ENCODE results near the gene ACBD5. TPM values are rescaled to one million over a fixed set of nuclear protein-coding genes. Genes with fewer than 3 reads are reported as not detected.
"Not testable (repeated sequence)": the region's sequence is repeated elsewhere in the genome, so short reads cannot be mapped to it uniquely, and the experiment has no call there.

Gene ACBD5
- total RNA-seq, 1 experiment from 2014 or later = 16.8 TPM

DNA sequence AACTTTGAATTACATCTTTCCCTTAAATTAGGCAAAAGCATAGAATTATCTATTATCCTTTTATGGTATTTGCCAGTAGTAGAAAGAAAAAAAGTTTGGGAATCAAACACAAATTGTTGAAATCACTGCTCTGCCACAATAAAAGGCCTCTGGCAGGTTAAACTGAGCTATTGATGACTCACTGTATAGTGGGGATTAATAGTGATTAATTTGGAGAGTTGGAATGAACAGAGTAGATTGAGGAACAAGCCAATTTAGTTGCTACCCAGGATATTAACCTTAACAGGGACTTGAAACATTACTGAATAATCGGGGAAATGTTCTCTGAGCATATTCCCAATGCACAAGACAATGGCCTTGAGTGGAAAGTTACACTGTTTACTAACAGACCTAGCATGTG lies 52.3 kb downstream of the ACBD5 start:
- H3K36me3 ChIP-seq (ENCODE audit: insufficient read depth, low read length, poor library complexity, severe bottlenecking) = peaks cover 30% of the 10 kb centered on the region
- TF ChIP-seq, protein P1, sequence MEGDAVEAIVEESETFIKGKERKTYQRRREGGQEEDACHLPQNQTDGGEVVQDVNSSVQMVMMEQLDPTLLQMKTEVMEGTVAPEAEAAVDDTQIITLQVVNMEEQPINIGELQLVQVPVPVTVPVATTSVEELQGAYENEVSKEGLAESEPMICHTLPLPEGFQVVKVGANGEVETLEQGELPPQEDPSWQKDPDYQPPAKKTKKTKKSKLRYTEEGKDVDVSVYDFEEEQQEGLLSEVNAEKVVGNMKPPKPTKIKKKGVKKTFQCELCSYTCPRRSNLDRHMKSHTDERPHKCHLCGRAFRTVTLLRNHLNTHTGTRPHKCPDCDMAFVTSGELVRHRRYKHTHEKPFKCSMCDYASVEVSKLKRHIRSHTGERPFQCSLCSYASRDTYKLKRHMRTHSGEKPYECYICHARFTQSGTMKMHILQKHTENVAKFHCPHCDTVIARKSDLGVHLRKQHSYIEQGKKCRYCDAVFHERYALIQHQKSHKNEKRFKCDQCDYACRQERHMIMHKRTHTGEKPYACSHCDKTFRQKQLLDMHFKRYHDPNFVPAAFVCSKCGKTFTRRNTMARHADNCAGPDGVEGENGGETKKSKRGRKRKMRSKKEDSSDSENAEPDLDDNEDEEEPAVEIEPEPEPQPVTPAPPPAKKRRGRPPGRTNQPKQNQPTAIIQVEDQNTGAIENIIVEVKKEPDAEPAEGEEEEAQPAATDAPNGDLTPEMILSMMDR (conservative IDR thresholded peaks at IDR 0.05; ENCODE audit: low read depth, low read length) = no peak
- TF ChIP-seq EZH2 (IDR thresholded peaks at IDR 0.05; ENCODE audit: borderline replicate concordance, low read depth, low read length, poor library complexity, severe bottlenecking) = no peak
- H3K4me3 ChIP-seq (ENCODE audit: low read depth, low read length, poor library complexity, severe bottlenecking) = no peak overlapping the region
- POLR2A ChIA-PET (ENCODE audit: low non-redundant PET) = interaction anchor here (0.7 kb wide), 1 partner anchor 170 kb away, joined by 5 read pairs; no protein-coding TSS in a partner anchor
- H3K4me1 ChIP-seq (ENCODE audit: insufficient read depth, low read length, poor library complexity, severe bottlenecking) = no peaks in the 10 kb centered on the region
- H3K27ac ChIP-seq (ENCODE audit: low read depth, low read length, poor library complexity, severe bottlenecking) = no peak overlapping the region
- intact Hi-C loops (cut with micrococcal nuclease; ENCODE audit: unreplicated experiment) = no loop called here
- no peaks in the 10 kb centered on the region for H3K9me3 ChIP-seq (ENCODE audit: low read depth, low read length, poor library complexity, severe bottlenecking)
- BruUV-seq (replicated peaks) = no TSS peak
- H3K27me3 ChIP-seq (replicated peaks; ENCODE audit: insufficient read depth, low read depth, low read length, poor library complexity) = no peaks in the 10 kb centered on the region
- no peak for DNase-seq (ENCODE audit: low spot score)
- CTCF ChIA-PET = no interaction called here

DNA sequence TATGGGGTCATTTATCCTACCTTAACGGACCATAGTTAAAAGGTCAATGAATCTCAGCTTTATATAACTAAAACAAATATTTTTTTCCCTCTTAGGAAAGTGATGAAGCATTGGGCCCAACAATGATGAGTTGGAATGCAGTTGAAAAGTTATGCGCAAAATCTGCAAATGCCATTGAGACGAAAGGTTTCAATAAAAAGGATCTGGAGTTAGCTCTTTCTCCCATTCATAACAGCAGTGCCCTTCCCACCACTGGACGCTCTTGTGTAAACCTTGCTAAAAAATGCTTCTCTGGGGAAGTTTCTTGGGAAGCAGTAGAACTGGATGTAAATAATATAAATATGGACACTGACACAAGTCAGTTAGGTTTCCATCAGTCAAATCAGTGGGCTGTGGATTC lies 70.7 kb downstream of the ACBD5 start:
- no peaks in the 10 kb centered on the region for H3K27me3 ChIP-seq (replicated peaks; ENCODE audit: insufficient read depth, low read depth, low read length, poor library complexity)
- BruUV-seq (replicated peaks) = no TSS peak
- H3K4me3 ChIP-seq (ENCODE audit: low read depth, low read length, poor library complexity, severe bottlenecking) = no peak overlapping the region
- ChIA-PET CTCF (no interaction called here), POLR2A (ENCODE audit: low non-redundant PET) (no interaction called here)
- no peaks in the 10 kb centered on the region for H3K9me3 ChIP-seq (ENCODE audit: low read depth, low read length, poor library complexity, severe bottlenecking)
- intact Hi-C loops (cut with micrococcal nuclease; ENCODE audit: unreplicated experiment) = no loop called here
- no peak overlapping the region for H3K27ac ChIP-seq (ENCODE audit: low read depth, low read length, poor library complexity, severe bottlenecking)
- H3K36me3 ChIP-seq (ENCODE audit: insufficient read depth, low read length, poor library complexity, severe bottlenecking) = peaks cover 77% of the 10 kb centered on the region
- no peaks in the 10 kb centered on the region for H3K4me1 ChIP-seq (ENCODE audit: insufficient read depth, low read length, poor library complexity, severe bottlenecking)
- no peak for DNase-seq (ENCODE audit: low spot score)
- no peak for TF ChIP-seq EZH2 (IDR thresholded peaks at IDR 0.05; ENCODE audit: borderline replicate concordance, low read depth, low read length, poor library complexity, severe bottlenecking)

DNA sequence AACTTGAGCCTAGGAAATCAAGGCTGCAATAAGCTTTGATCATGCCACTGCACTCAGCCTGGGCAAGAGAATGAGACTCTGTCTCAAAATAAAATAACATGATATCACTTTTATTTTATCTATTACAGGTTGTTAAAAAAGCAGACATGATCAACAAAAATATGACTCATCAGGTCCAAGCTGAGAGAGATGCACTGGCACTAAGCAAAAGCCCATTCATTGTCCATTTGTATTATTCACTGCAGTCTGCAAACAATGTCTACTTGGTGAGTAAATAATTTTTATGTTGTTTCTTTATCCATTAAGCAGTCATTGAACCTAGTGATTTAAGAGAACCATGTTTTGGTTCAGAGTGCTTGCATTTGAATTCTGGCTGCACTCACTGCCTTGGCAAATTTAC lies 82.2 kb downstream of the ACBD5 start:
- no peak for TF ChIP-seq EZH2 (IDR thresholded peaks at IDR 0.05; ENCODE audit: borderline replicate concordance, low read depth, low read length, poor library complexity, severe bottlenecking)
- TF ChIP-seq, protein P1 (conservative IDR thresholded peaks at IDR 0.05; ENCODE audit: low read depth, low read length) = no peak

DNA sequence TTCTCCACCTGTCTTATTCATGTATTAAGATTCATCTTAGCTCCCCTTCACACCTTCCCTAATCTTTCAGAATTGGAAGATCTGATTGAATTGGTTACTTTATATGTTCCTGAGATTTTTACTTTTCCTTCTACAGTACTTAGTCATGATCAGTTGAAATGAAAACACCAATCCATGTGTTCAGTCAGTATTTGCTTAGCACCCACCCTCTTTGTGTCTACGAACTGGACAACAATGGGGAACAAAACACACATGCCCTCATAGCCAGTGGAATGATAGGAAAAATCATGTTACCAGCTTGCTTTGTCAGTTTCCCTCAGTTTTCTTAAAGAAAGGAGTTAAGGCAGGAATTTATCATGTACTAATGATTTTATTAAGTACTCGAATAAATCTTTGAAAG lies 83.4 kb downstream of the ACBD5 start:
- TF ChIP-seq, protein P1 (conservative IDR thresholded peaks at IDR 0.05; ENCODE audit: low read depth, low read length) = no peak
- TF ChIP-seq EZH2 (IDR thresholded peaks at IDR 0.05; ENCODE audit: borderline replicate concordance, low read depth, low read length, poor library complexity, severe bottlenecking) = no peak
- DNase-seq (ENCODE audit: low spot score) = no peak
- H3K27me3 ChIP-seq (replicated peaks; ENCODE audit: insufficient read depth, low read depth, low read length, poor library complexity) = no peaks in the 10 kb centered on the region
- peaks cover 8% of the 10 kb centered on the region for H3K4me1 ChIP-seq (ENCODE audit: insufficient read depth, low read length, poor library complexity, severe bottlenecking)
- H3K36me3 ChIP-seq (ENCODE audit: insufficient read depth, low read length, poor library complexity, severe bottlenecking) = peaks cover 44% of the 10 kb centered on the region
- BruUV-seq (replicated peaks) = no TSS peak
- H3K27ac ChIP-seq (ENCODE audit: low read depth, low read length, poor library complexity, severe bottlenecking) = peak overlapping the region; percentile 29
- POLR2A ChIA-PET (ENCODE audit: low non-redundant PET) = no interaction called here
- peak overlapping the region; percentile 90 for H3K4me3 ChIP-seq (ENCODE audit: low read depth, low read length, poor library complexity, severe bottlenecking)
- CTCF ChIA-PET = interaction anchor here (0.6 kb wide), 2 partner anchors 16 to 95 kb away, joined by 4 to 5 read pairs; no protein-coding TSS in a partner anchor
- H3K9me3 ChIP-seq (ENCODE audit: low read depth, low read length, poor library complexity, severe bottlenecking) = no peaks in the 10 kb centered on the region
- intact Hi-C loops (cut with micrococcal nuclease; ENCODE audit: unreplicated experiment) = no loop called here

More for the DNA sequence above, 82.2 kb downstream of the ACBD5 start:
- no peaks in the 10 kb centered on the region for H3K4me1 ChIP-seq (ENCODE audit: insufficient read depth, low read length, poor library complexity, severe bottlenecking)
- intact Hi-C loops (cut with micrococcal nuclease; ENCODE audit: unreplicated experiment) = no loop called here
- H3K4me3 ChIP-seq (ENCODE audit: low read depth, low read length, poor library complexity, severe bottlenecking) = no peak overlapping the region
- no TSS peak for BruUV-seq (replicated peaks)
- no peak overlapping the region for H3K27ac ChIP-seq (ENCODE audit: low read depth, low read length, poor library complexity, severe bottlenecking)
- peaks cover 56% of the 10 kb centered on the region for H3K36me3 ChIP-seq (ENCODE audit: insufficient read depth, low read length, poor library complexity, severe bottlenecking)
- H3K27me3 ChIP-seq (replicated peaks; ENCODE audit: insufficient read depth, low read depth, low read length, poor library complexity) = no peaks in the 10 kb centered on the region
- ChIA-PET CTCF (no interaction called here), POLR2A (ENCODE audit: low non-redundant PET) (no interaction called here)
- no peaks in the 10 kb centered on the region for H3K9me3 ChIP-seq (ENCODE audit: low read depth, low read length, poor library complexity, severe bottlenecking)
- DNase-seq (ENCODE audit: low spot score) = no peak

DNA sequence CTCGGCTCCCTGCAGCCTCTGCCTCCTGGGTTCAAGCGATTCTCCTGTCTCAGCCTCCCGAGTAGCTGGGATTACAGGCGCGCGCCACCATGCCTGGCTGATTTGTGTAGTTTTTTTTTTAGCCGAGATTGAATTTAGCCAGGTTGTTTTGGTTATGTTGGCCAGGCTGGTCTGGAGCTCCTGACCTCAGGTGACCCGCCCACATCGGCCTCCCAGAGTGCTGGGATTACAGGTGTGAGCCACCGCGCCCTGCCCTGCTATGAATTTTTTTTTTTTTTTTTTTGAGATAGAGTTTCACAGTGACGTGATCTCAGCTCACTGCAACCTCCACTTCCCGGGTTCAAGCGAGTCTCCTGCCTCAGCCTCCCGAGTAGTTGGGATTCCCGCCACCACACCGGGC lies 84.0 kb downstream of the ACBD5 start:
- DNase-seq (ENCODE audit: low spot score); H3K27me3 ChIP-seq (replicated peaks; ENCODE audit: insufficient read depth, low read depth, low read length, poor library complexity); POLR2A ChIA-PET (ENCODE audit: low non-redundant PET); BruUV-seq (replicated peaks); H3K9me3 ChIP-seq (ENCODE audit: low read depth, low read length, poor library complexity, severe bottlenecking); intact Hi-C loops (cut with micrococcal nuclease; ENCODE audit: unreplicated experiment); H3K4me1 ChIP-seq (ENCODE audit: insufficient read depth, low read length, poor library complexity, severe bottlenecking): not testable (repeated sequence)
- peaks cover 38% of the 10 kb centered on the region for H3K36me3 ChIP-seq (ENCODE audit: insufficient read depth, low read length, poor library complexity, severe bottlenecking)
- peak overlapping the region; percentile 98 for H3K27ac ChIP-seq (ENCODE audit: low read depth, low read length, poor library complexity, severe bottlenecking)
- CTCF ChIA-PET = interaction anchor here (0.6 kb wide), 2 partner anchors 15 to 95 kb away, joined by 4 to 5 read pairs; no protein-coding TSS in a partner anchor
- peak overlapping the region; percentile 90 for H3K4me3 ChIP-seq (ENCODE audit: low read depth, low read length, poor library complexity, severe bottlenecking)
